Neuronal stem cell (in vitro differentiated cells): ENCODE measurements around the gene POU2F3.

Experiments used
- DNase-seq: peaks from one replicate; pipeline ENCODE4 v3.0.0-alpha.2; 2013; ENCODE audit warnings: low spot score
- H2AFZ ChIP-seq: one replicate; pipeline ENCODE4 v1.6.1; 2013; ENCODE audit warnings: mild to moderate bottlenecking, low read length, inconsistent platforms
- H2AK5ac ChIP-seq: 2 replicates; pipeline ENCODE4 v1.6.1; 2013; ENCODE audit warnings: low read depth, mild to moderate bottlenecking, inconsistent platforms, low read length, moderate library complexity, mixed read lengths
- H2BK120ac ChIP-seq: 2 replicates; pipeline ENCODE4 v1.6.1; 2013; ENCODE audit warnings: low read depth, mild to moderate bottlenecking, inconsistent platforms, low read length, moderate library complexity, mixed read lengths
- H2BK12ac ChIP-seq: one replicate; pipeline ENCODE4 v1.6.1; 2013; ENCODE audit warnings: low read length, inconsistent platforms
- H2BK15ac ChIP-seq: 2 replicates; pipeline ENCODE4 v1.6.1; 2013; ENCODE audit warnings: mild to moderate bottlenecking, low read length, inconsistent platforms, mixed read lengths
- H2BK5ac ChIP-seq: one replicate; pipeline ENCODE4 v1.6.1; 2013; ENCODE audit warnings: inconsistent platforms, mild to moderate bottlenecking, low read length, moderate library complexity
- H3K14ac ChIP-seq: one replicate; pipeline ENCODE4 v1.6.1; 2013; ENCODE audit warnings: low read length, inconsistent platforms
- H3K18ac ChIP-seq: 2 replicates; pipeline ENCODE4 v1.6.1; 2013; ENCODE audit warnings: low read length, inconsistent platforms
- H3K23ac ChIP-seq: 2 replicates; pipeline ENCODE4 v1.6.1; 2013; ENCODE audit warnings: low read depth, mild to moderate bottlenecking, mixed read lengths, low read length, inconsistent platforms; ENCODE audit not compliant: poor library complexity
- H3K27ac ChIP-seq: replicated peaks from 3 replicates; pipeline ENCODE4 v1.5.1; 2013; ENCODE audit warnings: low read length, inconsistent platforms
- H3K27me3 ChIP-seq, 3 experiments: 2 replicates each; pipeline ENCODE4 v1.6.1; 2013; ENCODE audit warnings: low read length in 3 of 3, mild to moderate bottlenecking in 2 of 3, inconsistent platforms in 1 of 3, low read depth in 1 of 3, mixed read lengths in 1 of 3, moderate library complexity in 1 of 3; ENCODE audit not compliant: control insufficient read depth in 3 of 3, insufficient read depth in 3 of 3
- H3K36me3 ChIP-seq, 2 donors: replicated peaks in 1 of 2; 2 replicates each; pipeline ENCODE4 v1.6.1; 2013; ENCODE audit warnings: low read length in 2 of 2; ENCODE audit not compliant: control insufficient read depth in 2 of 2, insufficient read depth in 2 of 2
- H3K4ac ChIP-seq: 2 replicates; pipeline ENCODE4 v1.6.1; 2013; ENCODE audit warnings: inconsistent platforms, mild to moderate bottlenecking, low read length, moderate library complexity
- H3K4me1 ChIP-seq, 2 donors: 1 replicate in 1 of 2; 2 replicates in 1 of 2; pipeline ENCODE4 v1.6.1; 2013; ENCODE audit warnings: low read length in 2 of 2, low read depth in 1 of 2; ENCODE audit not compliant: control insufficient read depth in 2 of 2, insufficient read depth in 1 of 2
- H3K4me2 ChIP-seq: one replicate; pipeline ENCODE4 v1.6.1; 2013; ENCODE audit warnings: mild to moderate bottlenecking, low read length, inconsistent platforms; ENCODE audit not compliant: insufficient read depth, poor library complexity, severe bottlenecking
- H3K4me3 ChIP-seq, 2 donors: 2 replicates each; pipeline ENCODE4 v1.5.1; 2013; ENCODE audit warnings: low read length in 2 of 2, mild to moderate bottlenecking in 2 of 2, inconsistent platforms in 1 of 2, moderate library complexity in 1 of 2
- H3K79me1 ChIP-seq: one replicate; pipeline ENCODE4 v1.6.1; 2013; ENCODE audit warnings: low read depth, mild to moderate bottlenecking, inconsistent platforms, low read length, moderate library complexity
- H3K9ac ChIP-seq: one replicate; pipeline ENCODE4 v1.6.1; 2013; ENCODE audit warnings: mild to moderate bottlenecking, low read depth, low read length, inconsistent platforms; ENCODE audit not compliant: poor library complexity
- H3K9me3 ChIP-seq, 2 donors: replicated peaks in 1 of 2; 2 replicates each; pipeline versions ENCODE3 to v1.6.1; 2013; ENCODE audit warnings: low read length in 2 of 2, mild to moderate bottlenecking in 2 of 2, inconsistent platforms in 1 of 2, low read depth in 1 of 2, mixed read lengths in 1 of 2, moderate library complexity in 1 of 2; ENCODE audit not compliant: control insufficient read depth in 2 of 2, insufficient read depth in 1 of 2
- H4K8ac ChIP-seq: one replicate; pipeline ENCODE4 v1.6.1; 2013; ENCODE audit warnings: low read depth, mild to moderate bottlenecking, inconsistent platforms, low read length, moderate library complexity
- H4K91ac ChIP-seq: one replicate; pipeline ENCODE4 v1.6.1; 2013; ENCODE audit warnings: low read length, low read depth, mild to moderate bottlenecking, inconsistent platforms; ENCODE audit not compliant: poor library complexity
- WGBS, 2 donors: extraction: QIAGEN DNeasy Blood & Tissue Kit; methylation state at CpG; one replicate each; pipeline ENCODE4 v1.1.7; 2013; ENCODE audit warnings: missing lambda C conversion rate in 2 of 2, mixed read lengths in 1 of 2; ENCODE audit not compliant: insufficient read length in 2 of 2, insufficient replicate concordance in 1 of 2; ENCODE audit errors: extremely low coverage in 2 of 2; 5-methylcytosine and 5-hydroxymethylcytosine counted together

Gene POU2F3

DNA sequence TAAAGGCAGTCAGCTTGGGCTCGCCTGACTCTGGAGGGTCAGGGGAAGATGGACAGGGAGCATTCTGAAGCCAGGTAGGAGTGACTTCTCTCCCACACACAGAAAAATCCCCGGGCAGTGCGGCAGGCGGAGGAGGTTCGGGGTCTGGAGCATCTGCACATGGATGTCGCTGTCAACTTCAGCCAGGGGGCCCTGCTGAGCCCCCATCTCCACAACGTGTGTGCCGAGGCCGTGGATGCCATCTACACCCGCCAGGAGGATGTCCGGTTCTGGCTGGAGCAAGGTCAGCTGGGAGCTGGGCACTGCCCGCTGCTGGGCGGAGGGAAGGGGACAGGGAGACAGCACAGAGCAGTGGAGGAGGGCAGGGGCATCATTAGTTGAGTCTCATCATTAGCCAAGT lies 13.2 kb upstream of the POU2F3 start:
- H3K27ac ChIP-seq, result no peak overlapping the region
- no peak overlapping the region for H2BK12ac ChIP-seq

GRCh38 chr11:120227228-120227852 lies 12.6 kb upstream of the POU2F3 start:
- peaks cover 0 to 7% of the 10 kb centered on the region in 2 donors for H3K36me3 ChIP-seq
- no peak overlapping the region for H2BK5ac ChIP-seq
- no peak overlapping the region for H4K91ac ChIP-seq
- H3K4me1 ChIP-seq, result peaks cover 8 to 14% of the 10 kb centered on the region in 2 donors
- no peak overlapping the region for H3K4ac ChIP-seq
- no peak overlapping the region for H3K23ac ChIP-seq
- no peaks in the 10 kb centered on the region for H3K9me3 ChIP-seq
- no peak overlapping the region for H2AFZ ChIP-seq
- no peaks in the 10 kb centered on the region for H3K79me1 ChIP-seq
- no peak overlapping the region for H3K18ac ChIP-seq
- no peaks in the 10 kb centered on the region for H3K27me3 ChIP-seq
- H2BK120ac ChIP-seq, result no peak overlapping the region
- H4K8ac ChIP-seq, result no peak overlapping the region
- no peak overlapping the region for H3K9ac ChIP-seq
- no peak overlapping the region for H3K4me2 ChIP-seq
- H3K14ac ChIP-seq, result no peak overlapping the region
- no peak overlapping the region for H3K27ac ChIP-seq
- H2BK12ac ChIP-seq, result no peak overlapping the region
- no peak overlapping the region for H2BK15ac ChIP-seq
- DNase-seq, result no peak
- WGBS, 2 donors, result no CpG with 5 or more reads among the region's 5 CpGs
- no peak overlapping the region for H3K4me3 ChIP-seq
- no peak overlapping the region for H2AK5ac ChIP-seq

More for the DNA sequence above, 13.2 kb upstream of the POU2F3 start:
- no peak overlapping the region for H4K8ac ChIP-seq
- no peaks in the 10 kb centered on the region for H3K79me1 ChIP-seq
- H3K4me1 ChIP-seq, result peaks cover 8 to 14% of the 10 kb centered on the region in 2 donors
- no peaks in the 10 kb centered on the region for H3K9me3 ChIP-seq
- no peak overlapping the region for H3K9ac ChIP-seq
- H2BK5ac ChIP-seq, result no peak overlapping the region
- peak overlapping the region; percentile 22 for H2BK15ac ChIP-seq
- no peak overlapping the region for H3K4me2 ChIP-seq
- no peak overlapping the region for H3K4me3 ChIP-seq
- H3K27me3 ChIP-seq, result no peaks in the 10 kb centered on the region
- peak overlapping the region; percentile 56 for H3K18ac ChIP-seq
- WGBS, 2 donors, result no CpG with 5 or more reads among the region's 13 CpGs
- H2AFZ ChIP-seq, result no peak overlapping the region
- H2AK5ac ChIP-seq, result peak overlapping the region; percentile 72
- H4K91ac ChIP-seq, result no peak overlapping the region
- H3K36me3 ChIP-seq, result peaks cover 0 to 7% of the 10 kb centered on the region in 2 donors
- H3K14ac ChIP-seq, result no peak overlapping the region
- no peak overlapping the region for H3K4ac ChIP-seq
- peak overlapping the region; percentile 53 for H3K23ac ChIP-seq
- H2BK120ac ChIP-seq, result no peak overlapping the region
- no peak for DNase-seq

DNA sequence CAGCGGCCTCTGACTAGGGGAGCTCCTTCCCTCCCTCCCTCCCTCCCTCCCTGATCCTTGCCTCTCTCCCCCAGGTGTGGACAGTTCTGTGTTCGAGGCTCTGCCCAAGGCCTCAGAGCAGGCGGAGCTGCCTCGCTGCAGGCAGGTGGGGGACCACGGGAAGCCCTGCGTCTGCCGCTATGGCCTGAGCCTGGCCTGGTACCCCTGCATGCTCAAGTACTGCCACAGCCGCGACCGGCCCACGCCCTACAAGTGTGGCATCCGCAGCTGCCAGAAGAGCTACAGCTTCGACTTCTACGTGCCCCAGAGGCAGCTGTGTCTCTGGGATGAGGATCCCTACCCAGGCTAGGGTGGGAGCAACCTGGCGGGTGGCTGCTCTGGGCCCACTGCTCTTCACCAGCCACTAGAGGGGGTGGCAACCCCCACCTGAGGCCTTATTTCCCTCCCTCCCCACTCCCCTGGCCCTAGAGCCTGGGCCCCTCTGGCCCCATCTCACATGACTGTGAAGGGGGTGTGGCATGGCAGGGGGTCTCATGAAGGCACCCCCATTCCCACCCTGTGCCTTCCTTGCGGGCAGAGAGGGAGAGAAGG lies 11.1 kb upstream of the POU2F3 start:
- WGBS, 2 donors, result no CpG with 5 or more reads among the region's 16 CpGs
- DNase-seq, result no peak
- H4K8ac ChIP-seq, result no peak overlapping the region
- H3K23ac ChIP-seq, result peak overlapping the region; percentile 57
- H3K4me1 ChIP-seq, result peaks cover 8 to 14% of the 10 kb centered on the region in 2 donors
- H3K18ac ChIP-seq, result peak overlapping the region; percentile 59
- peak overlapping the region; percentile 27 for H3K9ac ChIP-seq
- peak overlapping the region; percentile 14 for H2BK15ac ChIP-seq
- no peak overlapping the region for H3K4ac ChIP-seq
- no peaks in the 10 kb centered on the region for H3K27me3 ChIP-seq
- H2AK5ac ChIP-seq, result peak overlapping the region; percentile 53
- no peaks in the 10 kb centered on the region for H3K79me1 ChIP-seq
- H3K27ac ChIP-seq, result no peak overlapping the region
- no peak overlapping the region for H2BK12ac ChIP-seq
- H2BK120ac ChIP-seq, result no peak overlapping the region
- no peaks in the 10 kb centered on the region for H3K9me3 ChIP-seq
- H3K36me3 ChIP-seq, result peaks cover 0 to 7% of the 10 kb centered on the region in 2 donors
- no peak overlapping the region for H3K14ac ChIP-seq
- H2AFZ ChIP-seq, result no peak overlapping the region
- H2BK5ac ChIP-seq, result peak overlapping the region; percentile 58
- H3K4me2 ChIP-seq, result no peak overlapping the region
- peak overlapping the region; percentile 48 for H4K91ac ChIP-seq
- H3K4me3 ChIP-seq, result no peak overlapping the region
